ENCODE data around the gene CTSW.
A peak's percentile ranks its signal among the peaks of the same experiment; 100 is the strongest.

Gene CTSW

GRCh38 chr11:65917077-65917433, 37.4 kb downstream of the CTSW start:
- DNase-seq (ENCODE audit: low read depth) = no peak
- TF ChIP-seq CTCF (conservative IDR thresholded peaks at IDR 0.05; ENCODE audit: control insufficient read depth, insufficient read depth, low read depth, low read length) = no peak
- H3K4me3 ChIP-seq (ENCODE audit: control insufficient read depth, low read depth, low read length) = peak overlapping the region; percentile 85

- TF ChIP-seq CTCF (conservative IDR thresholded peaks at IDR 0.05; ENCODE audit: control insufficient read depth, insufficient read depth, low read depth, low read length) = no peak
- DNase-seq (ENCODE audit: low read depth) = no peak
- peak overlapping the region; percentile 85 for H3K4me3 ChIP-seq (ENCODE audit: control insufficient read depth, low read depth, low read length)
These were observed 38.0 kb downstream of the CTSW start for GRCh38 chr11:65917434-65918210.

GRCh38 chr11:65918211-65919140, 38.8 kb downstream of the CTSW start, which contains the start of gene C11orf68:
Gene C11orf68 (minus strand): TSS chr11:65919062. CDS start chr11:65919031, 31 bp downstream.
- no peak for DNase-seq (ENCODE audit: low read depth)
- H3K4me3 ChIP-seq (ENCODE audit: control insufficient read depth, low read depth, low read length) = peak within 1 kb of the TSS; percentile 85
- no peak for TF ChIP-seq CTCF (conservative IDR thresholded peaks at IDR 0.05; ENCODE audit: control insufficient read depth, insufficient read depth, low read depth, low read length)

- TF ChIP-seq CTCF (conservative IDR thresholded peaks at IDR 0.05; ENCODE audit: control insufficient read depth, insufficient read depth, low read depth, low read length) = no peak
- peak within 1 kb of the TSS; percentile 85 for H3K4me3 ChIP-seq (ENCODE audit: control insufficient read depth, low read depth, low read length)
- DNase-seq (ENCODE audit: low read depth) = peak; percentile 96
These were observed 39.5 kb downstream of the CTSW start, which contains the start of gene DRAP1 for GRCh38 chr11:65919141-65919572. Gene DRAP1 (plus strand): TSS chr11:65919426. CDS start chr11:65919502, 76 bp downstream.

- peak overlapping the region; percentile 74 for H3K4me3 ChIP-seq (ENCODE audit: control insufficient read depth, low read depth, low read length)
- no peak for TF ChIP-seq CTCF (conservative IDR thresholded peaks at IDR 0.05; ENCODE audit: control insufficient read depth, insufficient read depth, low read depth, low read length)
- no peak for DNase-seq (ENCODE audit: low read depth)
These were observed 40.1 kb downstream of the CTSW start for GRCh38 chr11:65919573-65920371.

GRCh38 chr11:65920372-65920802, 40.8 kb downstream of the CTSW start:
- no peak for TF ChIP-seq CTCF (conservative IDR thresholded peaks at IDR 0.05; ENCODE audit: control insufficient read depth, insufficient read depth, low read depth, low read length)
- no peak for DNase-seq (ENCODE audit: low read depth)
- peak overlapping the region; percentile 74 for H3K4me3 ChIP-seq (ENCODE audit: control insufficient read depth, low read depth, low read length)
